Lower leg skin (tissue), 4 donors: ENCODE results near the gene WNT5B. TPM values are rescaled to one million over a fixed set of nuclear protein-coding genes. Genes with fewer than 3 reads are reported as not detected.

Source experiments
- DNase-seq, 2 donors: peaks; one replicate each; pipeline ENCODE4 v3.0.0-alpha.2; 2019; ENCODE audit warnings: low spot score in 2 of 2
- H3K4me3 ChIP-seq: fragments of 200-600 bp; sonication (generic); 2 replicates; pipeline ENCODE4 v1.5.1; 2017; ENCODE audit warnings: mild to moderate bottlenecking, low read depth; ENCODE audit not compliant: poor library complexity, severe bottlenecking
- CTCF ChIP-seq, 3 donors: fragments of 450-650 bp; IDR thresholded peaks; one replicate each; pipeline ENCODE4 v1.5.1; 2016; ENCODE audit warnings: antibody characterized with exemption in 3 of 3, mild to moderate bottlenecking in 3 of 3, moderate library complexity in 2 of 3
- POLR2A ChIP-seq, 2 donors: fragments of 450-650 bp; IDR thresholded peaks; one replicate each; pipeline ENCODE4 v1.6.1; 2016 to 2017; ENCODE audit warnings: antibody characterized with exemption in 2 of 2, mild to moderate bottlenecking in 1 of 2, moderate library complexity in 1 of 2
- WGBS, 2 donors: methylation state at CpG; one replicate each; pipeline ENCODE4 v1.1.5; 2018; 5-methylcytosine and 5-hydroxymethylcytosine counted together
- intact Hi-C: fragments of 100-400 bp; cut with DNase I; formaldehyde crosslinking; loops from one replicate; pipeline ENCODE4 v1.15.0; 2023; ENCODE audit warnings: low total_unique reads
- total RNA-seq, 4 donors: library from RNA; depleted of rRNA; stranded (reverse); fragments of >200 nt; gene quantifications; one replicate each; pipeline ENCODE4 v1.1.0, GENCODE V29; 2016

Gene WNT5B
- total RNA-seq, 4 donors from 2014 or later, result 3.6 to 16.5 (median 10.9) TPM

GRCh38 chr12:1645819-1646218 is 16.8 kb downstream of the WNT5B start:
- TF ChIP-seq POLR2A (IDR thresholded peaks at IDR 0.05), result no peak
- TF ChIP-seq CTCF (IDR thresholded peaks at IDR 0.05), result no peak
- intact Hi-C loops, result no loop called here
- no peak overlapping the region for H3K4me3 ChIP-seq
- 97 to 98% methylated on average over 17 of the region's 29 CpGs for WGBS, 2 donors
- DNase-seq, result no peak

- TF ChIP-seq POLR2A (IDR thresholded peaks at IDR 0.05) (no peak), CTCF (IDR thresholded peaks at IDR 0.05) (no peak)
- intact Hi-C loops, result no loop called here
- 79 to 85% methylated on average over 21 of the region's 21 CpGs for WGBS, 2 donors
Measured at GRCh38 chr12:1646569-1647284, 17.7 kb downstream of the WNT5B start.

GRCh38 chr12:1647285-1647669 is 18.2 kb downstream of the WNT5B start:
- no peak overlapping the region for H3K4me3 ChIP-seq
- intact Hi-C loops, result no loop called here
- no peak for DNase-seq
- TF ChIP-seq POLR2A (IDR thresholded peaks at IDR 0.05), result no peak
- TF ChIP-seq CTCF (IDR thresholded peaks at IDR 0.05), result no peak
- 92 to 98% methylated on average over 3 of the region's 3 CpGs for WGBS, 2 donors

More at GRCh38 chr12:1646569-1647284, 17.7 kb downstream of the WNT5B start:
- no peak overlapping the region for H3K4me3 ChIP-seq
- DNase-seq, result no peak

GRCh38 chr12:1650260-1650977 is 21.4 kb downstream of the WNT5B start:
- TF ChIP-seq CTCF (IDR thresholded peaks at IDR 0.05), result no peak
- TF ChIP-seq POLR2A (IDR thresholded peaks at IDR 0.05), result no peak
- WGBS, 2 donors, result 21 to 24% methylated on average over 5 of the region's 5 CpGs
- H3K4me3 ChIP-seq, result no peak overlapping the region
- no peak for DNase-seq
- intact Hi-C loops, result loop anchor here (5.0 kb wide), 1 partner anchor 142 kb away; no protein-coding TSS in a partner anchor

GRCh38 chr12:1650978-1651361 is 21.9 kb downstream of the WNT5B start:
- TF ChIP-seq POLR2A (IDR thresholded peaks at IDR 0.05) (no peak), CTCF (IDR thresholded peaks at IDR 0.05) (no peak)
- no peak for DNase-seq
- H3K4me3 ChIP-seq, result no peak overlapping the region
- intact Hi-C loops, result loop anchor here (5.0 kb wide), 1 partner anchor 141 kb away; no protein-coding TSS in a partner anchor
- WGBS, 2 donors, result 53 to 61% methylated on average over 6 of the region's 6 CpGs
